Activated CD8-positive, alpha-beta T cell treated with anti-CD3 and anti-CD28 coated beads for 36 hours (primary cell): Measurements from ENCODE around the gene GSAP. TPM values are rescaled to one million over a fixed set of nuclear protein-coding genes. Genes with fewer than 3 reads are reported as not detected.

ENCODE experiments used
- ATAC-seq: fragments of 200-7000 bp; cut with Tn5 transposase; one replicate; pipeline ENCODE4 v1.10.0; 2021; ENCODE audit warnings: mild to moderate bottlenecking, moderate library complexity
- CTCF ChIA-PET: fragments of 350-600 bp; sonication (Branson Sonifier 250); formaldehyde crosslinking; loops from one replicate; lab custom pipeline; 2021; ENCODE audit warnings: antibody characterized with exemption; lab: Charles Lee
- POLR2A ChIA-PET: fragments of 350-600 bp; sonication (Branson Sonifier 250); formaldehyde crosslinking; loops from one replicate; lab custom pipeline; 2021; ENCODE audit warnings: antibody characterized with exemption; lab: Charles Lee
- DNase-seq: peaks from one replicate; pipeline ENCODE4 v3.0.0-alpha.2; 2020
- H3K27ac Mint-ChIP-seq: one replicate; pipeline ENCODE4 v1.8.0; 2021; ENCODE audit warnings: mild to moderate bottlenecking, mixed read lengths
- H3K27me3 Mint-ChIP-seq: one replicate; pipeline ENCODE4 v1.8.0; 2021; ENCODE audit warnings: mixed read lengths
- H3K36me3 Mint-ChIP-seq: one replicate; pipeline ENCODE4 v1.8.0; 2021; ENCODE audit warnings: low read depth, mixed read lengths
- H3K4me1 Mint-ChIP-seq: one replicate; pipeline ENCODE4 v1.8.0; 2021; ENCODE audit warnings: low read depth, mixed read lengths
- H3K4me3 Mint-ChIP-seq: one replicate; pipeline ENCODE4 v1.8.0; 2021; ENCODE audit warnings: mild to moderate bottlenecking, moderate library complexity, mixed read lengths
- H3K9me3 Mint-ChIP-seq: one replicate; pipeline ENCODE4 v1.8.0; 2021; ENCODE audit warnings: mixed read lengths
- intact Hi-C: fragments of 100-400 bp; cut with micrococcal nuclease; formaldehyde crosslinking; loops from one replicate; pipeline ENCODE4 v1.10.0; 2022
- total RNA-seq, 2 experiments: library from RNA; stranded (reverse); gene quantifications; one replicate each; pipeline ENCODE4 v1.2.3, GENCODE V29; 2021
- TF ChIP-seq, protein P1 (sequence below): fragments of 200-600 bp; IDR thresholded peaks from one replicate; pipeline ENCODE4 v1.8.0; 2022; ENCODE audit warnings: antibody characterized with exemption, mild to moderate bottlenecking

Gene GSAP
- total RNA-seq, 2 experiments from 2014 or later: 1.9 to 3.0 TPM

DNA sequence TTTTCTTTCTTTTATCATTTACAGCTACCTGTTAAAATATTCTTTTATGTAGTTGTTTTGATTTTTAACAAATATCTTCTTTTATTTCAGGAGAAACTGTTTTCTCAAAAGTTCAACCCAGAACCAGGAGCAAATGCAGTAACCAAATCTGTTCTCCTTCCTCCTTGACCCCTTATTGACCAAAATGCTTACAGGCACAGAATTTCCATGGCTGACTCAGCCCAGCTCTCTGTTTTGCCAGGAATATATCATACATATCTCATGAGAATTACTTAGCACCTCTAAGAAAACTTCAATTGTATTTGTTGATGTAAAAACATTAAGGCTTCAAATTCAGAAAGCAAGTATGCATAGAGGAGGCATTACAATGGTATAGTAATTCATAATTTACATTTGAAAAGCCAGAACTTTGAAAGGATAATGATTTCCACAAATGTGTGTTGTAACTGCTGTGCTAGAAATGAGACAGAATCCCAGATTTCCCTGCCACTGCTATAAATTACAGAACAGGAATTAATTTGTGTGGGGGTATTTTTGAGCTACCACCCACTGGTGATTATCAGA lies 2.2 kb downstream of the GSAP start:
- no peaks in the 10 kb centered on the region for H3K9me3 Mint-ChIP-seq
- POLR2A ChIA-PET: interaction anchor here (1.0 to 1.7 kb wide), 2 partner anchors 11 to 14 kb away, joined by 3 to 6 read pairs; no protein-coding TSS in a partner anchor
- peaks cover 38% of the 10 kb centered on the region for H3K4me1 Mint-ChIP-seq
- ATAC-seq (no peak), DNase-seq (no peak)
- H3K36me3 Mint-ChIP-seq: no peaks in the 10 kb centered on the region
- peaks cover 7% of the 10 kb centered on the region for H3K27me3 Mint-ChIP-seq
- no peak overlapping the region for H3K27ac Mint-ChIP-seq
- CTCF ChIA-PET: interaction anchor here (1.4 to 2.0 kb wide), 2 partner anchors 9 to 15 kb away, joined by 3 to 6 read pairs; no protein-coding TSS in a partner anchor
- H3K4me3 Mint-ChIP-seq: no peak overlapping the region
- intact Hi-C loops: no loop called here
- TF ChIP-seq, protein P1, sequence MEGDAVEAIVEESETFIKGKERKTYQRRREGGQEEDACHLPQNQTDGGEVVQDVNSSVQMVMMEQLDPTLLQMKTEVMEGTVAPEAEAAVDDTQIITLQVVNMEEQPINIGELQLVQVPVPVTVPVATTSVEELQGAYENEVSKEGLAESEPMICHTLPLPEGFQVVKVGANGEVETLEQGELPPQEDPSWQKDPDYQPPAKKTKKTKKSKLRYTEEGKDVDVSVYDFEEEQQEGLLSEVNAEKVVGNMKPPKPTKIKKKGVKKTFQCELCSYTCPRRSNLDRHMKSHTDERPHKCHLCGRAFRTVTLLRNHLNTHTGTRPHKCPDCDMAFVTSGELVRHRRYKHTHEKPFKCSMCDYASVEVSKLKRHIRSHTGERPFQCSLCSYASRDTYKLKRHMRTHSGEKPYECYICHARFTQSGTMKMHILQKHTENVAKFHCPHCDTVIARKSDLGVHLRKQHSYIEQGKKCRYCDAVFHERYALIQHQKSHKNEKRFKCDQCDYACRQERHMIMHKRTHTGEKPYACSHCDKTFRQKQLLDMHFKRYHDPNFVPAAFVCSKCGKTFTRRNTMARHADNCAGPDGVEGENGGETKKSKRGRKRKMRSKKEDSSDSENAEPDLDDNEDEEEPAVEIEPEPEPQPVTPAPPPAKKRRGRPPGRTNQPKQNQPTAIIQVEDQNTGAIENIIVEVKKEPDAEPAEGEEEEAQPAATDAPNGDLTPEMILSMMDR: no peak

DNA sequence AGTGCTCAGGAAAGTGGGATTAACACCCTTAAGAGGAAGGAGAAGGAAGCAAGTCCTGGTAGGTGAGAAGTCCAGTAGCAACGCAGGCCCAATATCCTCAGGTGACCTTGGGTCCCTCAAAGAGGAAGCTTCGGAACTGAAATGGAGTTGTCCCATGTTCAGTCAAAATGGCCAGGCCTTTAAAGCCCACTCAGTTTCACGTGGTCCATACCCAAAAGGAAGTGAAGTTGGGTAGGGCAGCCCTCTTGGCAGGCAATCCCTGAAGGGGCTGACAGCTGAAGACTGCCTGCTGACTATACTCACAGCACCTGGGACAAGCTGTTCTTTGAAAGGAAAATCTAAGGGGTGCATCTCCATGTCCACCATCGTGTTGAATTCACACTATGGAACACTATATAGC lies 3.0 kb downstream of the GSAP start:
- Mint-ChIP-seq H3K4me3 (no peak overlapping the region), H3K27ac (no peak overlapping the region), H3K4me1 (peaks cover 30% of the 10 kb centered on the region), H3K36me3 (no peaks in the 10 kb centered on the region), H3K9me3 (no peaks in the 10 kb centered on the region), H3K27me3 (peaks cover 7% of the 10 kb centered on the region)
- ChIA-PET POLR2A (no interaction called here), CTCF (interaction anchor here (1.4 kb wide), 1 partner anchor 15 kb away, joined by 3 read pairs; no protein-coding TSS in a partner anchor)
- DNase-seq (no peak), ATAC-seq (no peak)
- TF ChIP-seq, protein P1: no peak
- intact Hi-C loops: no loop called here

DNA sequence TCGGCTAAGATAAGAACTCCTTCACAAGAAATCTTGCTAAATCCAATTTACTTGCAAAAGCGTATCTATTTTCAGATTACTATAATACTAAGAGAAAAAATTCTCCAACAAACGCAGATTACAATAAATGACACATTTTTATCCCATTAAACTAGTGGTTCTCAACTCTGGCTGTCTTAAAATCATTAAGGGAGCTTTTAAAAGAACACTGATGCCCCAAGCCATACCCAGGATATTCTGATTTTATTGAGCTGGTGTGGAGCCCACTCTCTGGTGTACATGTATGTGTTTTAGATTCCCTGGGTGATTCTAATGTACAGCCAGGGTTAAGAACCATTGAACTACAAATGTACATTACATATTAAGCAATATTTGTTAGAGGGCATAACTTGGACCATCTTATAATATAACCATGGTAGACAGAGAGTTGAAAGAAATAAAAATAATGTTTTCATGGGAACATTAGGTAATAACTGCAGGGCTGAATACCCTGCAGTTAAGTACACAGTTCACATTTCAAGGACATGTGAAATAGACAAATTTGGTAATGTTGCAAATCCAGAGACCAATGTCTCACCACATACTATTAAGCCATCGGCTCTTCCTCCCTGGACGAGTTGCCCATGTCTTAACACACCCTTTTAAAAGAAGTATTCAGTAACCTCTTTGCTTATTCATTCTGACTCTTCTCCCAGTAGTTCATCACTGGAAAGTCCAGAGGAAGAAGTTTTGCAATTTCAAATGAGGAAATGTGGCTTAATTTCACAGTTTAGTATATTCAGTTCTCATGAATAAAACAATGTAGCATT lies 6.2 kb downstream of the GSAP start:
- no peaks in the 10 kb centered on the region for H3K36me3 Mint-ChIP-seq
- intact Hi-C loops: no loop called here
- no peak overlapping the region for H3K27ac Mint-ChIP-seq
- ATAC-seq (no peak), DNase-seq (no peak)
- H3K27me3 Mint-ChIP-seq: peaks cover 2% of the 10 kb centered on the region
- TF ChIP-seq, protein P1: no peak
- peaks cover 15% of the 10 kb centered on the region for H3K4me1 Mint-ChIP-seq
- no peak overlapping the region for H3K4me3 Mint-ChIP-seq
- ChIA-PET CTCF (interaction anchor here (1.2 kb wide), 1 partner anchor 13 kb away, joined by 3 read pairs; no protein-coding TSS in a partner anchor), POLR2A (no interaction called here)
- H3K9me3 Mint-ChIP-seq: no peaks in the 10 kb centered on the region

DNA sequence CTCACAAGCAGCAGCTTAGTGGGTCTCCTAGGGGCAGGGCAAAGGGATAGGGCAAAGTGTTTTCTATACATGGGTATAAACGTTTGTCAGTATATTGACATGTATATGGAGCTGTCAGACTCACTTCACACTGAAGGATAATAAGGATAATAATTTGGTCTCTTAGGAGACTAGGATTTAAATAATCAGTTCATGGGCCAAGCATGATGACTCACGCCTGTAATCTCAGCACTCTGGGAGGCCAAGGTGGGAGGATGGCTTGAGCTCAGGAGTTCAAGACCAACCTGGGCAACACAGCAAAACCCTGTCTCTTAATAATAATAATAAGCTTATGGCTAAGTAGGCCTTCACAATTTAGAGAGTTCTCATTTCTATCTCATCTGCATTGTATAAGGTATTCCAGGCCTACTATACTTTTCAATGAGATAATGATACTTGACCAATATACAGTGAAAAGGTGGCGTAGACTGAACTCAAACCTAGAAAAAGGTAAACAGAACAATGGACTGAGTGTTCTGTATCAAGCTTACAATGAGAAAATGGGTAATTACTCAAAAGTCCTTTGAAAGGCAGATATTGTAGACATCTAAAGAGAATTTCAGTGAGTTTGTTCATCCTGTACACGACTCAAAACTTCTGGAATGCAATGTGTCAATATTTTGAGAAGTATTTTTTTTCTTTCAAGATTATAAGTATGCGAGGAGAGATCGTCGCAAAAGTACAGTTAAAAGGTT lies 7.0 kb downstream of the GSAP start:
- ChIA-PET CTCF (interaction anchor here (1.1 to 1.2 kb wide), 2 partner anchors 8 to 12 kb away, joined by 3 read pairs; no protein-coding TSS in a partner anchor), POLR2A (no interaction called here)
- Mint-ChIP-seq H3K4me1 (peaks cover 9% of the 10 kb centered on the region), H3K36me3 (no peaks in the 10 kb centered on the region), H3K9me3 (no peaks in the 10 kb centered on the region), H3K27ac (no peak overlapping the region), H3K27me3 (no peaks in the 10 kb centered on the region), H3K4me3 (no peak overlapping the region)
- ATAC-seq (no peak), DNase-seq (no peak)
- intact Hi-C loops: no loop called here
- TF ChIP-seq, protein P1: no peak
